Jurkat, Clone E6-1 (cell line): ENCODE results near the gene NFATC1.

Source experiments
- DNase-seq: peaks from one replicate; pipeline ENCODE4 v3.0.0-alpha.2; 2011; ENCODE audit warnings: low read depth, low spot score
- H3K4me3 ChIP-seq: 2 replicates; pipeline ENCODE4 v1.5.1; 2011; ENCODE audit warnings: mild to moderate bottlenecking, low read length, control low read depth, moderate library complexity

Gene NFATC1

GRCh38 chr18:79460481-79461300 lies 65.0 kb downstream of the NFATC1 start:
- no peak for DNase-seq
- H3K4me3 ChIP-seq, result no peak overlapping the region

DNA sequence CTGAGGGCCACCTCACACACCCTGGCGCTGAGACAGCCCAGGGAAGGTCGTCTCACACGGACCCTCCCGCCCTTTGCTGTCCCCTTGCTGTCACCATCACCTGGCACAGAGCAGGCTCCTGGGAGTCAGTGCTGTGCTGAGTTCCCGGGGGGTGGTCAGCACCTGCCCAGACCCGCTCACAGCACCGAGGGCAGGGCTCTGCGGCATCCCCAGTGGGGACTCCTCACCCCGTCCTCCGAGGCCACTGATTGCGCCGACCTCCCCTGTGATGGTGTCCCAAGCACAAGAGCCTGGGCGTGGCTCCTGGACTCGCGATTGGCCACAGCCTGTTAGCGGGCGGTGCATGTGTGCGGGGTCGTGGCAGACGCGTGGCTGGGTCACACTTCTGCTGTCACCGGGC lies 65.9 kb downstream of the NFATC1 start:
- DNase-seq, result no peak
- H3K4me3 ChIP-seq, result no peak overlapping the region

DNA sequence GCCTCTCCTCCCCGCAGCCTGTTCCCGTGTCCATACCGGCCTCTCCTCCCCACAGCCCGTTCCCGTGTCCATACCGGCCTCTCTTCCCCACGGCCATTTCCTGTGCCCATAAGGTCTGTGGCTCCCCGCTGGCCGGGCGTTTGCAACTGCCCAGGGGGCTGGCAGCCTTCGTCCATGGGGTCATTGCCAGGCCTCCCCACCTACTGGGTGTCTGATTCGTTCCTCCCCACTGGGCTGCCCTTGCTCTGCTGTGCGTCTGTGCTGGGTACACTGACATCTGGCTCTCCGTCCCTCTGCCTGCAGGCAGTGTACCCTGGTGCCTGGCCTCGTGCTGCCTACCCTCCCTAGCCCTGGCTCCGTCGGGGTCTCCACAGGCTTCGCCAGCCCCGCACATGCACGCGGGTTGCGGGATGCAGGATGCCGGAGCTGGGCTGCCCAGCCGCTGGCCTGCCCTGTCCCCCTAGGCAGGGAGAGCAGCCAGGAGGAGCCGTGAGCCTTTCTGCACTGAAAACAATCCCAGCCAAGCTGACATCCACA lies 67.8 kb downstream of the NFATC1 start:
- no peak for DNase-seq
- H3K4me3 ChIP-seq, result no peak overlapping the region

GRCh38 chr18:79465392-79465991 lies 69.8 kb downstream of the NFATC1 start:
- DNase-seq, result no peak
- H3K4me3 ChIP-seq, result no peak overlapping the region

GRCh38 chr18:79466591-79466990 lies 70.9 kb downstream of the NFATC1 start:
- H3K4me3 ChIP-seq, result no peak overlapping the region
- DNase-seq, result no peak

DNA sequence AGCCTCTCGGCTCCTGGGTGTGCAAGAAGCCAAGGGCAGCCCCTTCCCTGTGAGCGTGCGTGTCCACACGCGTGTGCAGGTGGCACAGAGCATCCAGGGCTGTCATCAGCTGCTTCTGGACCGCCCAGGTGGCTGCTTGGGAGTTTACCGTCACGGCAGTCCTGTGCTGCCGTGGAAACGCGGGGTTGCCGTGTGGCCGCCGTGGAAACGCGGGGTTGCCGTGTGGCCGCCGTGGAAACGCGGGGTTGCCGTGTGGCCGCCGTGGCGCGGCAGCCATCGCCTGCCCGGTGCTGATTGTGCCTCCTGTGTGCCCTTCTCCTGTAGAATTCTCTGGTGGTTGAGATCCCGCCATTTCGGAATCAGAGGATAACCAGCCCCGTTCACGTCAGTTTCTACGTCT lies 71.4 kb downstream of the NFATC1 start:
- no peak overlapping the region for H3K4me3 ChIP-seq
- no peak for DNase-seq

DNA sequence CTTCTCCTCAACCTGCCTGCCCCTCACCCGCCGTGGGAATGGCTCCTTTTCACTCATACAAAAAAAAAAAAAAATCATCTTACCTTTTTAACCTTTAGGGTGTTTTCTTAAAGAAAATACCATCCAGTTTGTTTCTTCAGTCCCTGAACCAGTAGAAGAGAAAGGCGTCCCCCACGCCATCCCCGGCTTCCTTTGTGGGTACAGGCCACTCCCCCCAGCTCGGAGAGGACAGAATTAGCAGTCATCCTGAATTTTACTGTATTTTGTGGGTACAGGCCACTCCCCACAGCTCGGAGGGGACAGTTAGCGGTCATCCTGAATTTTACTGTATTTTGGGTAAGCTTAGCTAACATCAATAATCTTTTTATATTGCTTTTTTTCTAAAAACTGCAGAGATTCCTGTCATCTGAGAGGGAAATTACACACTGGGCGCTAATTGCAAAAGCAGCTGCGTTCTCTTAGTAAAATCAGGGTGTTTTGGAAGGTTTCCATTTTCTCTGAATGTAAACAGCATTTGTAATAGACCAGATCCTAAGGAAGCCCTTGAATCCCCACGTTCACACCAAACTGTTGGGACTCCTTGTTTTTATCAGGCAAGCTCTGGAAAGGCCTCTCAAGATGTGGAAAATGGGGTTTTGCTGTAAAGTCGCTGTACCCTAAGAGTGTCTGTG lies 72.5 kb downstream of the NFATC1 start:
- DNase-seq, result no peak
- H3K4me3 ChIP-seq, result no peak overlapping the region

DNA sequence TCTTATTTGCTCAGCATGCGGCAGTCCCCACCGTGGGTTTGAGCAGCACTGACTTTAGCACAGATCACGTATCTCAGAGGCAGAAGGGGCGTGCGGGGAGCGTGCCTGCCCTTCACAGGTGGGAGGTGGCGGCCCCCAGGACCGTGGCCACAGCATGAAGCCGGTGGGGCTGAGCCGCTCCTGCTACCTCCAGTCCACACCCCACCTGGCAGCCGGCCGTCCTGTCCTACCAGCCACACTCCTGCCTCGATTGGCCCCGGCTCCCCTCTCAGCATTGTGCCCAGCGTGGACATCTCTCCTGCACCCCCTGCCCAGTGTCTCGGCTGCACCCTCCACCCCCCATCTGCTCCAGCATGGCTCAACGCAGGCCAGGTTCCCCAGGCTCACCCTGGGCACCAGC lies 73.6 kb downstream of the NFATC1 start:
- no peak overlapping the region for H3K4me3 ChIP-seq
- no peak for DNase-seq

- H3K4me3 ChIP-seq, result no peak overlapping the region
- no peak for DNase-seq
Measured at GRCh38 chr18:79469751-79470505, 74.2 kb downstream of the NFATC1 start.

DNA sequence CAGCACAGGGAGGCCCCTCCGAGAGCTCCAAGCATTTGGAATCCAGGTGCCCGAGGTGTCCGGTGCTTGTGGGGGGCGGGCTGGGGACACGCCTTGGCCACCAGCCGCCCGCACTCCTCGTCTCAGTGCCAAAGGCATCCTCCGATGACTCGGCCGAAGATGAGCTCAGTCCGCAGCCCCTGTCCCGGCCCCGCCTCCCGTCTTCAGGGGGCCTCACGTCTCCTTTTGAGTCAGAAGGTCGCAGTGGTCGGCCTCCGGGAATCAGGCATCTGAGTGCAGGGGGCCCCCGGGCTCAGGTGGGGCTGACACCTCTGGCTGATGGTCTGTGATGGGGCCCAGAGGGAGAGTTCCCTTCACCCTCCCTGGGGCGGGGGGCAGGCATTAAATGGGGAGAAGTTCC lies 74.8 kb downstream of the NFATC1 start:
- H3K4me3 ChIP-seq, result no peak overlapping the region
- DNase-seq, result no peak

GRCh38 chr18:79471046-79471445 lies 75.3 kb downstream of the NFATC1 start:
- no peak overlapping the region for H3K4me3 ChIP-seq
- no peak for DNase-seq

GRCh38 chr18:79471597-79471996 lies 75.9 kb downstream of the NFATC1 start:
- H3K4me3 ChIP-seq, result no peak overlapping the region
- DNase-seq, result no peak

DNA sequence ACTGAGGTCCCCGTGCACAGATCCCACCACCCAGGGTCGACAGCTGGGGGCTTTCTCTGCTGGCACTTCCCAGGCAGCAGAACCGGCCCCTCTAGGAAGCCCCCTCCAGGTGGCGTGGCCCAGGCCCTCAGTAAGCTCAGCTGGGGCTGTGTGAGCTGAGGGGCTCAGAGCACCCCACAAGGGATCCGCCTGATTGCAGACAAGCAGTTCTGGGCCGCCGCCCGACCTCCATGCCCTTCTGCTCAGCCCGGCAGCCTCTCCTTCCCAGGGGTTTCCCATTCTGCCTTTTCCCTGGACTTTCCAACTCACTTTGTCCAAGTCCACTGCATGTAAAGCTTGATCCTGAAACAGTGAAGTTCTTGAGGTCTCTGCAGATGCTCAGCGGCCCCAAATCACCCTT lies 76.4 kb downstream of the NFATC1 start:
- H3K4me3 ChIP-seq, result no peak overlapping the region
- DNase-seq, result no peak

GRCh38 chr18:79472946-79473345 lies 77.2 kb downstream of the NFATC1 start:
- H3K4me3 ChIP-seq, result no peak overlapping the region
- DNase-seq, result no peak

DNA sequence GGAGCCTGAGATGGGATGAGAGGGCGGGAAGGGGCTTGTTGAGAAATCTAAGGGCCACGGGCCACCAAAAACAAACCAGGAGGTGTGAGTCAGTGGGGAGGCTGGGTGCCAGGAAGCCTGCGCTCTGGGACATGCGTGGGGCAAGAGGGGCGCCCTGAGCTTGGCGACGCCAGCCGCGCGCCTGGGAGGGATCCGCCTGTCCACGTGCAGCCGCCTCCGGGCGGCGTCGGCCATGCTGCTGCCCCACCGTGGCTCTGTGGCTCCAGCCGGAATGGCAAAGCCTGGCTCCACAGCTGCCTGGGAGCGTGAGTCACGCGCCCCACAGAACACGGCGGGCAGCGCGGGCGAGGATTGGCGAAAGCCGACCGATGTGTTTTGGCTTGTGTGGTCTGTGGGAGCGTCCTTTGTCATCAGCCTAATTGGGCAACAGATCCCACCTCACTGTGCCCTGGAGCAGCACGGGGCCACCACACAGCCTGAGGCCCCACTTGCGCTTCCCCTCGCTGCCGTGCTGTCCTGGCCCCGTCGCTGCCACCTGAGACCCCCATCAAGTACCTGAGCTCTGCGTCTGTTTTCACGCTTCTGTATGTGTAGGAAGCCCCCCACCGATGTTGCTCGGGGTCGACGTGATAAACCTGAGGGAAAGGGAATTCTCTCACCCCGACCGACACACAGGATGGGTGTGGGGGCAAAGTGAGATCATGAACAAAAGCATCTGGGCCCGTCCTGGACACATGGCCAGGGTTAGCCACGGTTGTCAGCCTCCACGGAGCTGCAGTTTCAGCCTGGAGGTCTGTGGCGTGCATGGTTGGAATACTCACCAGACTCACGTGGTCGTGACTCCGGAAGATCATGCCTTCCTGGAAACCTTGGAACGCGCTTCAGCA lies 80.5 kb downstream of the NFATC1 start:
- no peak for DNase-seq
- no peak overlapping the region for H3K4me3 ChIP-seq

DNA sequence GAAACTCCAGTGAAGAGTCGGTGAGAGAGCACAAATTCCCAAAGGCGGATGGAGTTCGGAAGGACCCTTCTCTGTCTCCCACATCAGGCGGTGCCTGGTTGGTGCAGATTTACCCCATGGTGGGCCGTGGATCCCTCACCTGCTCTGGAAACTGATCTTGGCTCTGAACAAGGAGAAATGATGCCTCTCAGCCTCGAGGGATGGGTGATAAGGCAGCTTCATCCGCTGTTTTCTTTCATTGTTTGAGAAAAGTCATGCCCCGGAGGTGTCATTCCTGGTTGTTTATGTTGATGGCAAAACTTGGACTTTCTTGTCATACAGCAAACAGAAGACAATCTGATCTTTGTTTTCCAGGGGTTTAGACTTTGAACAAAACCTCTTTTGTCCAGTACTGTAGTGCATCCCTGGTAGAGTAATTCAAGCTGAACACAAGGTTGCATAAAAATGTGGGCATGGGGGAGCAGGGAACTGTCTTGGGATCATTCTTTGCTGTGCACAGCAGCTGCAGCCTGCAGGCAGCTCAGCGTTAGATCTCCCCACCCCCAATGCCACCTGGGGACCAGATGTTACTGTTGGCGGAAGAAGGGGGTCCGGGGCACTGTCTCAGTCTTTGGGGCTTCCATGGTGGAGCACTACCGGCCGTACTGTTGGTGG lies 81.3 kb downstream of the NFATC1 start:
- peak overlapping the region; percentile 30 for H3K4me3 ChIP-seq
- peak; percentile 71 for DNase-seq

GRCh38 chr18:79477711-79478483 lies 82.2 kb downstream of the NFATC1 start:
- peak overlapping the region; percentile 30 for H3K4me3 ChIP-seq
- peak; percentile 62 for DNase-seq
